ENCODE measurements around the gene CHSY1.

DNA sequence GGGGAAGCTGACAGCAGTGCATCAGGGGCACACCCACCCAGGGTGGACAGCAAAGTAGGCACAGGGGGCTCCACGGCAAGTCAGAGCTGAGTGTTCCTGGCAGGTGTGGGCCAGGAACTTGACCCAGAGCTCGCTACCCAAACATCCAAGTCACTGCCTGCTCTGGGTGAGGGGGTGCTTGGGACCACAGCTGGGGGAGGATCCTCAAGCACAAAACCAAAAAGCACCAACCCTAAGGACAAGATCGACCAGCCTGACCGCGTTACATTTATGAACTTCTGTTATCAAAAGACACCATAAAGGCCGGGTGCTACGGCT lies 101.2 kb downstream of the CHSY1 start:
- TF ChIP-seq, protein P1, sequence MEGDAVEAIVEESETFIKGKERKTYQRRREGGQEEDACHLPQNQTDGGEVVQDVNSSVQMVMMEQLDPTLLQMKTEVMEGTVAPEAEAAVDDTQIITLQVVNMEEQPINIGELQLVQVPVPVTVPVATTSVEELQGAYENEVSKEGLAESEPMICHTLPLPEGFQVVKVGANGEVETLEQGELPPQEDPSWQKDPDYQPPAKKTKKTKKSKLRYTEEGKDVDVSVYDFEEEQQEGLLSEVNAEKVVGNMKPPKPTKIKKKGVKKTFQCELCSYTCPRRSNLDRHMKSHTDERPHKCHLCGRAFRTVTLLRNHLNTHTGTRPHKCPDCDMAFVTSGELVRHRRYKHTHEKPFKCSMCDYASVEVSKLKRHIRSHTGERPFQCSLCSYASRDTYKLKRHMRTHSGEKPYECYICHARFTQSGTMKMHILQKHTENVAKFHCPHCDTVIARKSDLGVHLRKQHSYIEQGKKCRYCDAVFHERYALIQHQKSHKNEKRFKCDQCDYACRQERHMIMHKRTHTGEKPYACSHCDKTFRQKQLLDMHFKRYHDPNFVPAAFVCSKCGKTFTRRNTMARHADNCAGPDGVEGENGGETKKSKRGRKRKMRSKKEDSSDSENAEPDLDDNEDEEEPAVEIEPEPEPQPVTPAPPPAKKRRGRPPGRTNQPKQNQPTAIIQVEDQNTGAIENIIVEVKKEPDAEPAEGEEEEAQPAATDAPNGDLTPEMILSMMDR (IDR thresholded peaks at IDR 0.05) = no peak
- no peak for TF ChIP-seq POLR2A (IDR thresholded peaks at IDR 0.05)
